Duodenal mucosa (tissue), 2 donors: ENCODE measurements around the gene B3GAT3.

Experiments used
- H3K27ac ChIP-seq: one replicate; pipeline ENCODE4 v1.7.0; 2013; ENCODE audit warnings: low read depth, low read length
- H3K27me3 ChIP-seq, 2 donors: one replicate each; pipeline ENCODE4 v1.7.0; 2013; ENCODE audit warnings: low read length in 2 of 2, control low read depth in 1 of 2; ENCODE audit not compliant: insufficient read depth in 2 of 2, control insufficient read depth in 1 of 2
- H3K36me3 ChIP-seq, 2 donors: one replicate each; pipeline ENCODE4 v1.7.0; 2013; ENCODE audit warnings: low read length in 2 of 2, control low read depth in 1 of 2; ENCODE audit not compliant: insufficient read depth in 2 of 2, control insufficient read depth in 1 of 2
- H3K4me1 ChIP-seq, 2 donors: one replicate each; pipeline ENCODE4 v1.7.0; 2013; ENCODE audit warnings: low read length in 2 of 2, control low read depth in 1 of 2; ENCODE audit not compliant: insufficient read depth in 2 of 2, control insufficient read depth in 1 of 2
- H3K4me3 ChIP-seq, 2 donors: one replicate each; pipeline ENCODE4 v1.7.0; 2013; ENCODE audit warnings: low read length in 2 of 2, low read depth in 1 of 2
- H3K9ac ChIP-seq, 2 donors: one replicate each; pipeline ENCODE4 v1.7.0; 2013; ENCODE audit warnings: low read length in 2 of 2, low read depth in 1 of 2
- H3K9me3 ChIP-seq, 2 donors: one replicate each; pipeline ENCODE4 v1.7.0; 2013; ENCODE audit warnings: low read length in 2 of 2, control low read depth in 1 of 2; ENCODE audit not compliant: control insufficient read depth in 1 of 2

Gene B3GAT3

GRCh38 chr11:62579252-62579651, 42.5 kb downstream of the B3GAT3 start:
- H3K27me3 ChIP-seq = no peaks in the 10 kb centered on the region

GRCh38 chr11:62578541-62578940, 43.2 kb downstream of the B3GAT3 start:
- peaks cover 9 to 20% of the 10 kb centered on the region in 2 donors for H3K4me1 ChIP-seq
- H3K9me3 ChIP-seq = no peaks in the 10 kb centered on the region
- H3K36me3 ChIP-seq = peaks cover 9 to 52% of the 10 kb centered on the region in 2 donors
- H3K9ac ChIP-seq = no peak overlapping the region
- no peak overlapping the region for H3K4me3 ChIP-seq
- no peak overlapping the region for H3K27ac ChIP-seq
- no peaks in the 10 kb centered on the region for H3K27me3 ChIP-seq

More at GRCh38 chr11:62579252-62579651, 42.5 kb downstream of the B3GAT3 start:
- Histone ChIP-seq H3K9me3 (no peaks in the 10 kb centered on the region), H3K4me3 (no peak overlapping the region), H3K4me1 (peaks cover 9 to 20% of the 10 kb centered on the region in 2 donors), H3K9ac (no peak overlapping the region), H3K27ac (no peak overlapping the region), H3K36me3 (peaks cover 9 to 52% of the 10 kb centered on the region in 2 donors)

- Histone ChIP-seq H3K9me3 (no peaks in the 10 kb centered on the region), H3K4me1 (peaks cover 16 to 29% of the 10 kb centered on the region in 2 donors), H3K4me3 (no peak overlapping the region), H3K27ac (no peak overlapping the region), H3K27me3 (no peaks in the 10 kb centered on the region), H3K9ac (no peak overlapping the region), H3K36me3 (peaks cover 9 to 55% of the 10 kb centered on the region in 2 donors)
Measured at GRCh38 chr11:62577046-62577714, 44.6 kb downstream of the B3GAT3 start.

- Histone ChIP-seq H3K9me3 (no peaks in the 10 kb centered on the region), H3K27ac (no peak overlapping the region), H3K4me3 (peak overlapping the region; percentile 88 to 97), H3K4me1 (peaks cover 27 to 32% of the 10 kb centered on the region in 2 donors), H3K36me3 (peaks cover 20 to 59% of the 10 kb centered on the region in 2 donors), H3K27me3 (no peaks in the 10 kb centered on the region), H3K9ac (peak overlapping the region; percentile 98 to 100)
Measured at GRCh38 chr11:62575837-62576236, 45.9 kb downstream of the B3GAT3 start.

GRCh38 chr11:62575156-62575555, 46.6 kb downstream of the B3GAT3 start:
- H3K9me3 ChIP-seq = no peaks in the 10 kb centered on the region
- H3K4me3 ChIP-seq = peak overlapping the region; percentile 88 to 97
- peak overlapping the region; percentile 92 for H3K27ac ChIP-seq
- peaks cover 27 to 32% of the 10 kb centered on the region in 2 donors for H3K4me1 ChIP-seq
- peaks cover 25 to 63% of the 10 kb centered on the region in 2 donors for H3K36me3 ChIP-seq
- H3K27me3 ChIP-seq = no peaks in the 10 kb centered on the region
- peak overlapping the region; percentile 98 to 100 for H3K9ac ChIP-seq

- Histone ChIP-seq H3K4me3 (peak overlapping the region; percentile 88 to 97), H3K27me3 (no peaks in the 10 kb centered on the region), H3K9ac (peak overlapping the region; percentile 98 to 100), H3K27ac (peak overlapping the region; percentile 92), H3K36me3 (peaks cover 25 to 63% of the 10 kb centered on the region in 2 donors), H3K9me3 (no peaks in the 10 kb centered on the region), H3K4me1 (peaks cover 27 to 32% of the 10 kb centered on the region in 2 donors)
Measured at GRCh38 chr11:62574363-62575071, 47.3 kb downstream of the B3GAT3 start.

- no peaks in the 10 kb centered on the region for H3K27me3 ChIP-seq
- peak within 1 kb of the TSS; percentile 90 to 97 for H3K4me3 ChIP-seq
- peaks cover 25 to 64% of the 10 kb centered on the region in 2 donors for H3K36me3 ChIP-seq
- H3K9ac ChIP-seq = peak within 1 kb of the TSS; percentile 98 to 100
- peak within 1 kb of the TSS; percentile 92 for H3K27ac ChIP-seq
- peaks cover 27 to 32% of the 10 kb centered on the region in 2 donors for H3K4me1 ChIP-seq
- no peaks in the 10 kb centered on the region for H3K9me3 ChIP-seq
Measured at GRCh38 chr11:62573592-62574362, 48.0 kb downstream of the B3GAT3 start, which contains the start of gene EEF1G. Gene EEF1G, minus strand, starts transcription at chr11:62573891. Its CDS starts 49 bp downstream, at chr11:62573842.

- Histone ChIP-seq H3K4me1 (peaks cover 27 to 32% of the 10 kb centered on the region in 2 donors), H3K27ac (peak overlapping the region; percentile 15), H3K36me3 (peaks cover 25 to 62% of the 10 kb centered on the region in 2 donors), H3K4me3 (peak overlapping the region; percentile 90 to 97), H3K9me3 (no peaks in the 10 kb centered on the region), H3K27me3 (no peaks in the 10 kb centered on the region), H3K9ac (peak overlapping the region; percentile 78 to 84)
Measured at GRCh38 chr11:62573006-62573591, 48.7 kb downstream of the B3GAT3 start.

GRCh38 chr11:62572431-62572830, 49.4 kb downstream of the B3GAT3 start:
- Histone ChIP-seq H3K36me3 (peaks cover 25 to 61% of the 10 kb centered on the region in 2 donors), H3K4me3 (peak overlapping the region; percentile 90 to 97), H3K4me1 (peaks cover 27 to 31% of the 10 kb centered on the region in 2 donors), H3K27me3 (no peaks in the 10 kb centered on the region), H3K9me3 (no peaks in the 10 kb centered on the region), H3K9ac (peak overlapping the region; percentile 78 to 84), H3K27ac (no peak overlapping the region)
